HepG2 (cell line): Measurements from ENCODE around the gene KCNH6. TPM values are rescaled to one million over a fixed set of nuclear protein-coding genes. Genes with fewer than 3 reads are reported as not detected.
A peak's percentile ranks its signal among the peaks of the same experiment; 100 is the strongest.

ENCODE experiments used
- CHCHD3 ChIP-seq: sonication (generic); formaldehyde crosslinking; IDR thresholded peaks from 2 replicates; pipeline ENCODE4 v1.8.0; 2022; ENCODE audit warnings: mild to moderate bottlenecking, missing genetic modification reagents, moderate library complexity
- HCFC1 ChIP-seq: fragments of 150-350 bp; IDR thresholded peaks from 2 replicates; pipeline ENCODE4 v1.6.1; 2014; ENCODE audit warnings: low read depth, low read length
- HIC2 ChIP-seq: sonication (generic); formaldehyde crosslinking; IDR thresholded peaks from 2 replicates; pipeline ENCODE4 v1.9.0; 2022; ENCODE audit warnings: low read depth, missing genetic modification reagents
- HNF1A ChIP-seq, 2 experiments: sonication (generic) in 1 of 2; formaldehyde crosslinking in 1 of 2; IDR thresholded peaks; 2 replicates each; pipeline versions ENCODE4 v1.4.0 to v1.6.1; 2016 to 2020; ENCODE audit warnings: borderline replicate concordance in 1 of 2, low read depth in 1 of 2, mild to moderate bottlenecking in 1 of 2, missing genetic modification reagents in 1 of 2
- HNF1B ChIP-seq: sonication (generic); formaldehyde crosslinking; IDR thresholded peaks from 2 replicates; pipeline ENCODE4 v1.5.1; 2020; ENCODE audit warnings: mild to moderate bottlenecking, moderate library complexity, missing genetic modification reagents
- HNRNPL ChIP-seq: fragments of 200-400 bp; formaldehyde crosslinking; IDR thresholded peaks from 2 replicates; pipeline ENCODE4 v1.6.1; 2017; ENCODE audit warnings: mild to moderate bottlenecking, low read depth, low read length
- JUNB ChIP-seq: sonication (generic); formaldehyde crosslinking; IDR thresholded peaks from 2 replicates; pipeline ENCODE4 v1.8.0; 2022; ENCODE audit warnings: missing genetic modification reagents, mild to moderate bottlenecking, borderline replicate concordance
- KAT2B ChIP-seq: fragments of 150-350 bp; IDR thresholded peaks from 2 replicates; pipeline ENCODE4 v1.6.1; 2014; ENCODE audit warnings: low read depth, low read length, borderline replicate concordance
- KLF16 ChIP-seq, 2 experiments: sonication (generic) in 1 of 2; formaldehyde crosslinking in 1 of 2; IDR thresholded peaks; 2 replicates each; pipeline versions ENCODE4 v1.6.1 to v1.8.0; 2016 to 2023; ENCODE audit warnings: missing genetic modification reagents in 2 of 2, missing compliant biosample characterization in 1 of 2
- NFIB ChIP-seq: sonication (generic); formaldehyde crosslinking; IDR thresholded peaks from 2 replicates; pipeline ENCODE4 v1.9.0; 2021; ENCODE audit warnings: missing genetic modification reagents, mild to moderate bottlenecking, borderline replicate concordance
- SNAI1 ChIP-seq: sonication (generic); formaldehyde crosslinking; IDR thresholded peaks from 2 replicates; pipeline ENCODE4 v1.5.0; 2020; ENCODE audit warnings: mild to moderate bottlenecking, missing genetic modification reagents, borderline replicate concordance
- TBX3 ChIP-seq: fragments of 450-650 bp; IDR thresholded peaks from 2 replicates; pipeline ENCODE4 v1.6.1; 2017; ENCODE audit warnings: antibody characterized with exemption, mild to moderate bottlenecking, inconsistent platforms, borderline replicate concordance
- ZBTB33 ChIP-seq: sonication (generic); formaldehyde crosslinking; IDR thresholded peaks from 2 replicates; pipeline ENCODE4 v1.4.0; 2020; ENCODE audit warnings: missing genetic modification reagents
- ZFP36L1 ChIP-seq: sonication (generic); formaldehyde crosslinking; IDR thresholded peaks from 2 replicates; pipeline ENCODE4 v1.8.0; 2022; ENCODE audit warnings: mild to moderate bottlenecking, missing genetic modification reagents, moderate library complexity
- ZKSCAN1 ChIP-seq: fragments of 150-350 bp; IDR thresholded peaks from 2 replicates; pipeline ENCODE4 v1.6.1; 2014; ENCODE audit warnings: low read length
- polyA plus RNA-seq, 8 experiments: library from polyadenylated mRNA; depleted of rRNA in 3 of 8; stranded (reverse) in 7 of 8; unstranded in 1 of 8; fragments of >200 nt; fragmentation: Illumina TruSeq in 4 of 8; extraction: Trizol in 4 of 8; gene quantifications; 2 replicates each; pipeline versions ENCODE4 v1.2.1 to v1.2.3, GENCODE V29; 2011 to 2016; ENCODE audit warnings: low read depth in 4 of 8, missing spikeins in 1 of 8, mixed read lengths in 1 of 8; ENCODE audit not compliant: insufficient read depth in 1 of 8
- total RNA-seq, 5 experiments: library from RNA; depleted of rRNA; stranded (reverse); fragments of >200 nt; fragmentation: Illumina TruSeq; extraction: Trizol; gene quantifications; 2 replicates each; pipeline ENCODE4 v1.2.3, GENCODE V29; 2016; ENCODE audit warnings: low read depth in 1 of 5
- TF ChIP-seq, protein P1 (sequence below): sonication (generic); formaldehyde crosslinking; IDR thresholded peaks from 2 replicates; pipeline ENCODE4 v1.5.1; 2020; ENCODE audit warnings: missing genetic modification reagents, mild to moderate bottlenecking, borderline replicate concordance

Gene KCNH6
- total and polyA plus RNA-seq, 2 of the 13 experiments (the other 11 are each of a cell fraction or from before 2014, with no cell fraction given) = 0.05 to 0.18 TPM

DNA sequence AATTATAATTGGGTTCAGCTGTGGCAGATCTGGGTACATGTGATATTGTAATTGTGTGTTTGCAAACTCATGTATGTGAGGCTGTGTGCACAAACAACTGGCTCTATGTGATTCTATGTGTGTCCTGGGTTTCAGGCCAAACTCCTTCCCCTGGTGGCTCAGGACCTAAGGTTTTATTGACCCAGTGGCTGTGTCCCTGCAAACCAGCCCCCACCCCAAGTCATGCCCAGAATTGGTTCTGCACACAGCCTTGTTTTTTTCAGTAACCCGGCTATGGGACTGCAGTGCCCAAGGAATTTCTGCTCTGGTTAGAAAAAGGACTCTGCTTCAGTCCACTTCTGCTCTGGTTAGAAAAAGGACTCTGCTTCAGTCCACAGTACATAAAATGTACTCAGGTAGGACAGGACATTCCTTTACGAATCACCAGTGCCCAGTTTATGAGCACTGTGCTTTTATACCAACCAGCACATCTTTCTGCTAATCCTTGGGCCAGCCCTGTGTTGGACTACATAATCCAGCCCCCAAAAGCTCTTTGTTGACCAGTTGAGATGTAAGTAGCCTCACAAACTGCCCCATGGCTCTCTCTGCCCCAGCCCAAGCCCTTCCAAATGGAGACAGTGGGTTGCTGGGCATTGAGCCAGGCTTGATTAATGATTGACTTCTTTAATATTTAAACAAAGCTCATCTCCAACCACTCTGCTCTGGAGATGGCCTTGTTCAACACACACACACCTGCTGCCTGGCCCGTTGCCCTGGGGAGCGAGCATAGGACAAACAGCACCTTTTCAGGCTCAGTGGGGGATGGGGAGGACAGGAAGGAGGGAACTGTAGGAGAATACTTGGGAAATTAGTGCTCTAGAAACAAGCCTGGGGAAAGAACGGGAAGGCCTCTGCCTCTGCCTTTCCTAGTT is 2.9 kb upstream of the KCNH6 start (continued):
- TF ChIP-seq HNF1B (peak; percentile 100), HNF1A (IDR thresholded peaks at IDR 0.05; ENCODE audit: low read depth) (peak; percentile 100), HNF1A (CRISPR knock-in tag; IDR thresholded peaks at IDR 0.05; ENCODE audit: borderline replicate concordance) (peak; percentile 100), KAT2B (no peak), JUNB (peak; percentile 8; the same call in 1 of the 2 replicates), HCFC1 (no peak), SNAI1 (CRISPR knock-in tag) (peak; percentile 97), ZKSCAN1 (0 out of 2 replicates have a peak, but pooled peaks have one; percentile 38), NFIB (CRISPR knock-in tag) (no peak), KLF16 (CRISPR knock-in tag; IDR thresholded peaks at IDR 0.05) (peak in 1 of 2 experiments; percentile 62; a peak in 2 of 4 replicates), CHCHD3 (CRISPR knock-in tag) (no peak), ZBTB33 (CRISPR knock-in tag) (no peak; the same call in 1 of the 2 replicates), ZFP36L1 (CRISPR knock-in tag) (peak; percentile 90), HNRNPL (no peak), TBX3 (peak; percentile 91; the same call in 1 of the 2 replicates), HIC2 (CRISPR knock-in tag) (0 out of 2 replicates have a peak, but pooled peaks have one; percentile 38)
- TF ChIP-seq, protein P1, sequence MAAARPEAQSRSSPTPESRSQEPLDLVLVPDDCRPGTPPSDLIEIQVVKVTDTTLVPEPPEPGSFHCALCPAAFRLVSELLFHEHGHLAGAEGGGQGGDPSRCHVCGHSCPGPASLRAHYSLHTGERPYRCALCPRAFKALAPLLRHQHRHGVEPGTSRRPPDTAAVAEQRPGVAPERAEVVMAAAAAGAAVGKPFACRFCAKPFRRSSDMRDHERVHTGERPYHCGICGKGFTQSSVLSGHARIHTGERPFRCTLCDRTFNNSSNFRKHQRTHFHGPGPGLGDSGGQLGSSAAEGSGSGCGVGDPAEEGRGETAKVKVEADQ = no peak
